HG02943 (cell line): ENCODE results near the gene ZNF451.
"Not testable (repeated sequence)": the region's sequence is repeated elsewhere in the genome, so short reads cannot be mapped to it uniquely, and the experiment has no call there.

Source experiments
- ATAC-seq: cut with Tn5 transposase; IDR thresholded peaks from one replicate; pipeline ENCODE4 v1.9.1; 2021; ENCODE audit warnings: mild to moderate bottlenecking, low read depth, moderate library complexity; ENCODE audit not compliant: unreplicated experiment

ZNF451 gene

GRCh38 chr6:57090458-57091067 is 575 bp downstream of the ZNF451 start:
- peak; percentile 13 for ATAC-seq

GRCh38 chr6:57091375-57091774 is 1.4 kb downstream of the ZNF451 start:
- ATAC-seq: not testable (repeated sequence)

GRCh38 chr6:57094689-57095088 is 4.7 kb downstream of the ZNF451 start:
- no peak for ATAC-seq

GRCh38 chr6:57097596-57097995 is 7.6 kb downstream of the ZNF451 start:
- no peak for ATAC-seq

- ATAC-seq: no peak
Observed at GRCh38 chr6:57102976-57103375, 13.0 kb downstream of the ZNF451 start.

GRCh38 chr6:57104336-57104735 is 14.3 kb downstream of the ZNF451 start:
- ATAC-seq: no peak

- ATAC-seq: no peak
Observed at GRCh38 chr6:57106990-57107389, 17.0 kb downstream of the ZNF451 start.

- ATAC-seq: peak; percentile 78
Observed at GRCh38 chr6:57108691-57109090, 18.7 kb downstream of the ZNF451 start.

- ATAC-seq: no peak
Observed at GRCh38 chr6:57109880-57110279, 19.9 kb downstream of the ZNF451 start.

GRCh38 chr6:57113105-57113504 is 23.1 kb downstream of the ZNF451 start:
- no peak for ATAC-seq

GRCh38 chr6:57116776-57117175 is 26.8 kb downstream of the ZNF451 start:
- no peak for ATAC-seq

- no peak for ATAC-seq
Observed at GRCh38 chr6:57117796-57118195, 27.8 kb downstream of the ZNF451 start.

- ATAC-seq: no peak
Observed at GRCh38 chr6:57123111-57123510, 33.1 kb downstream of the ZNF451 start.

- no peak for ATAC-seq
Observed at GRCh38 chr6:57127763-57128162, 37.8 kb downstream of the ZNF451 start.

- no peak for ATAC-seq
Observed at GRCh38 chr6:57130661-57131177, 40.7 kb downstream of the ZNF451 start.

- ATAC-seq: no peak
Observed at GRCh38 chr6:57134954-57135353, 45.0 kb downstream of the ZNF451 start.

- no peak for ATAC-seq
Observed at GRCh38 chr6:57135885-57136284, 45.9 kb downstream of the ZNF451 start.

- ATAC-seq: no peak
Observed at GRCh38 chr6:57137350-57137749, 47.4 kb downstream of the ZNF451 start.

- ATAC-seq: no peak
Observed at GRCh38 chr6:57138026-57138425, 48.0 kb downstream of the ZNF451 start.

GRCh38 chr6:57141451-57142177 is 51.6 kb downstream of the ZNF451 start:
- ATAC-seq: no peak

- ATAC-seq: no peak
Observed at GRCh38 chr6:57142178-57142525, 52.2 kb downstream of the ZNF451 start.

- no peak for ATAC-seq
Observed at GRCh38 chr6:57143690-57144089, 53.7 kb downstream of the ZNF451 start.
